Loucy (cell line): Measurements from ENCODE around the gene SOD3.

Source experiments
- H2AFZ ChIP-seq: fragments of 200-600 bp; sonication (generic); 2 replicates; pipeline ENCODE4 v1.6.0; 2016; ENCODE audit warnings: antibody characterized with exemption, mild to moderate bottlenecking, low read length, moderate library complexity
- H3F3A ChIP-seq: fragments of 200-600 bp; 2 replicates; pipeline ENCODE4 v1.6.0; 2016; ENCODE audit warnings: antibody characterized with exemption, low read depth, mild to moderate bottlenecking
- H3K27me3 ChIP-seq: fragments of 200-600 bp; sonication (generic); 2 replicates; pipeline ENCODE4 v1.6.1; 2014; ENCODE audit warnings: low read length, mild to moderate bottlenecking; ENCODE audit not compliant: insufficient read depth, poor library complexity, severe bottlenecking
- H3K36me3 ChIP-seq: fragments of 200-600 bp; sonication (generic); 2 replicates; pipeline ENCODE4 v1.6.1; 2016; ENCODE audit warnings: low read length; ENCODE audit not compliant: insufficient read depth
- H3K4me1 ChIP-seq: fragments of 200-600 bp; sonication (generic); 2 replicates; pipeline ENCODE4 v1.5.1; 2014; ENCODE audit warnings: low read length, mild to moderate bottlenecking; ENCODE audit not compliant: insufficient read depth, poor library complexity, severe bottlenecking
- H3K4me2 ChIP-seq: fragments of 200-600 bp; sonication (generic); 2 replicates; pipeline ENCODE4 v1.6.0; 2014; ENCODE audit warnings: antibody characterized with exemption, low read length, low read depth, mild to moderate bottlenecking; ENCODE audit not compliant: poor library complexity, severe bottlenecking
- H3K4me3 ChIP-seq: fragments of 200-600 bp; sonication (generic); 2 replicates; pipeline ENCODE4 v1.5.1; 2014; ENCODE audit warnings: low read length, mild to moderate bottlenecking, mixed read lengths; ENCODE audit not compliant: poor library complexity, severe bottlenecking
- H3K79me2 ChIP-seq: fragments of 200-600 bp; sonication (generic); 2 replicates; pipeline ENCODE4 v1.6.1; 2014; ENCODE audit warnings: low read length; ENCODE audit not compliant: insufficient read depth
- H3K9ac ChIP-seq: fragments of 200-600 bp; sonication (generic); 2 replicates; pipeline ENCODE4 v1.6.0; 2014; ENCODE audit warnings: mild to moderate bottlenecking, low read depth, low read length, moderate library complexity; ENCODE audit not compliant: poor library complexity, severe bottlenecking
- H3K9me2 ChIP-seq: fragments of 200-600 bp; sonication (generic); replicated peaks from 2 replicates; pipeline ENCODE4 v1.6.1; 2016; ENCODE audit warnings: low read depth, low read length, mixed read lengths
- H3K9me3 ChIP-seq: fragments of 200-600 bp; sonication (generic); 2 replicates; pipeline ENCODE4 v1.6.1; 2014; ENCODE audit warnings: mild to moderate bottlenecking, antibody characterized with exemption, low read length, low read depth; ENCODE audit not compliant: insufficient read depth
- H4K20me1 ChIP-seq: fragments of 200-600 bp; sonication (generic); 2 replicates; pipeline ENCODE4 v1.6.0; 2014; ENCODE audit warnings: antibody characterized with exemption, low read length, mild to moderate bottlenecking; ENCODE audit not compliant: insufficient read depth, poor library complexity, severe bottlenecking
- CTCF ChIP-seq: fragments of 200-600 bp; sonication (generic); conservative IDR thresholded peaks from 2 replicates; pipeline ENCODE4 v1.5.1; 2014; ENCODE audit warnings: mild to moderate bottlenecking, antibody characterized with exemption, low read length
- EZH2phosphoT487 ChIP-seq: fragments of 200-600 bp; IDR thresholded peaks from 2 replicates; pipeline ENCODE4 v1.6.1; 2018; ENCODE audit warnings: antibody characterized with exemption, mild to moderate bottlenecking, moderate library complexity, borderline replicate concordance

The SOD3 gene

GRCh38 chr4:24772952-24773351 lies 22.4 kb upstream of the SOD3 start:
- H3K4me3 ChIP-seq = no peak overlapping the region
- no peaks in the 10 kb centered on the region for H3K79me2 ChIP-seq
- H3K9ac ChIP-seq = no peak overlapping the region
- TF ChIP-seq EZH2phosphoT487 (no peak), CTCF (no peak)
- no peak overlapping the region for H3K4me2 ChIP-seq
- H2AFZ ChIP-seq = no peak overlapping the region
- no peaks in the 10 kb centered on the region for H3K4me1 ChIP-seq
- no peaks in the 10 kb centered on the region for H4K20me1 ChIP-seq
- no peaks in the 10 kb centered on the region for H3F3A ChIP-seq
- H3K36me3 ChIP-seq = no peaks in the 10 kb centered on the region
- H3K9me2 ChIP-seq = no peaks in the 10 kb centered on the region; the same call in 1 of the 2 replicates
- H3K27me3 ChIP-seq = no peaks in the 10 kb centered on the region
- no peaks in the 10 kb centered on the region for H3K9me3 ChIP-seq

GRCh38 chr4:24774452-24774851 lies 20.9 kb upstream of the SOD3 start:
- Histone ChIP-seq H3K4me3 (no peak overlapping the region), H3K36me3 (no peaks in the 10 kb centered on the region), H3K9me2 (no peaks in the 10 kb centered on the region; the same call in 1 of the 2 replicates), H4K20me1 (no peaks in the 10 kb centered on the region), H3K27me3 (no peaks in the 10 kb centered on the region), H3K4me1 (no peaks in the 10 kb centered on the region), H3K9ac (no peak overlapping the region), H3K9me3 (no peaks in the 10 kb centered on the region), H3K4me2 (no peak overlapping the region), H3F3A (no peaks in the 10 kb centered on the region), H3K79me2 (no peaks in the 10 kb centered on the region), H2AFZ (no peak overlapping the region)
- TF ChIP-seq CTCF (no peak), EZH2phosphoT487 (no peak)

GRCh38 chr4:24775032-24775605 lies 20.3 kb upstream of the SOD3 start:
- Histone ChIP-seq H3K36me3 (no peaks in the 10 kb centered on the region), H4K20me1 (no peaks in the 10 kb centered on the region), H3K79me2 (no peaks in the 10 kb centered on the region), H3K4me3 (no peak overlapping the region), H3K4me1 (no peaks in the 10 kb centered on the region), H3K27me3 (no peaks in the 10 kb centered on the region), H3K9ac (no peak overlapping the region), H3K4me2 (no peak overlapping the region), H3F3A (no peaks in the 10 kb centered on the region), H3K9me2 (no peaks in the 10 kb centered on the region; the same call in 1 of the 2 replicates), H3K9me3 (no peaks in the 10 kb centered on the region), H2AFZ (no peak overlapping the region)
- no peak for TF ChIP-seq CTCF
- TF ChIP-seq EZH2phosphoT487 = no peak
